GM18505 (cell line): ENCODE results near the gene CXCL9.
"Not testable (repeated sequence)": the region's sequence is repeated elsewhere in the genome, so short reads cannot be mapped to it uniquely, and the experiment has no call there.

Experiments
- ATAC-seq: cut with Tn5 transposase; IDR thresholded peaks from one replicate; pipeline ENCODE4 v1.9.1; 2021; ENCODE audit not compliant: unreplicated experiment
- POLR2A ChIP-seq: IDR thresholded peaks from 4 replicates; pipeline ENCODE4 v1.6.1; 2011; ENCODE audit warnings: borderline replicate concordance; ENCODE audit not compliant: insufficient read depth, insufficient read length; ENCODE audit errors: extremely low read depth

Gene CXCL9

DNA sequence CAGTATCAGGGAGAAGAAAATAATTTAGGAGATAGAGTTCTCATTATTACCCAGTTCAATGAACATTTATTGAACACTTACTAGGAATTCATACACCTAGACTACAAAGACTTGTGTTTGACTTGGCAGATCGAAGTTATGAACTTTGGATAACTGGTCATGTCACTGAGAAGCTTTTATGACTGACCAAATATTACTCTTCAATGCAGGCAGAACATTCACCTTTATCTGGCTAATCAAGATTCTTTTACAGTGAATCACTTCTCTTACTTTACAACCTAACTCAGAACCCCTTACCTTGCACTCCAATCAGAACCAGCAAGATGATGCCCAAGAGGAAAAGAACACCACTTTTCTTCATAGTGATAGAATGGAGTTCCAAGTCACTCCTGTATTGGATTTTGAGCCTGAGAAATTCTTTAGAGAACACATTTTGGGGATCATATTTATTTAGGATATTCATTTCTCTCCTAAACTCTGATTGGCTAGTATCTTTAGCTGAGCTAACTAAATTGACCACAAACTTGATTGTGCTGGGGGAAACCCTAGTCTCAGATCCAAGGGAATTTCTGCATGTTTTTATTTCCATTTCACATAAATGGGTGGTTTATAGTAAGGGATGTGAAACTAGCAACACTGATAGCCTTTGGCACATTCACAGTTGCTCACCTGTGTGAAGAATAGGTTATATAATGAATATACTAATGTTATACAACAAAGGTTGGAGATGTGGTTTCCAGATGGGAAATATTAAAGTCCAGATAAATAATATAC is at the start of gene CXCL9:
TSS of gene CXCL9 (minus strand) at position 421 of the 774 bp plus-strand sequence. CDS start at position 361, 60 bp downstream.
- ATAC-seq, result no peak
- no peak for TF ChIP-seq POLR2A

DNA sequence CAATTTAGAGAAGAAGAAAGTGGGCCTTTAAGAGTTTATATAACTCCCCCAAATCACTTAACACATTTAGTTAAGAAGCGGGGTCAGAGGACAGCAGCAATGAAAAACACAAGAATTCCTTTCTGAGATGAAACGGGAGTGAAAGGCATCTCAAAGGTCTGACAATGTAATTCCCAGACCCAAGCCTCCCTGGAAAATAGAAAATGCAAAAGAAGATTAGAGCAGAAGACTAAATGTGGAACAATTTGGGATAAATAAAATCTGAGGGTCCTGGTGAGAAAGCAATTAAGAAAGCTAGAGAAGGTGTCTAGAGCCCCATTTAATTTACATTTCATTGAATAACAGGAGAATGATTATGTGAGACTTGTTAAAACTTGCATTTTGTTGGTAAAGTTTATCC is 48.1 kb upstream of the CXCL9 start:
- no peak for TF ChIP-seq POLR2A
- no peak for ATAC-seq

DNA sequence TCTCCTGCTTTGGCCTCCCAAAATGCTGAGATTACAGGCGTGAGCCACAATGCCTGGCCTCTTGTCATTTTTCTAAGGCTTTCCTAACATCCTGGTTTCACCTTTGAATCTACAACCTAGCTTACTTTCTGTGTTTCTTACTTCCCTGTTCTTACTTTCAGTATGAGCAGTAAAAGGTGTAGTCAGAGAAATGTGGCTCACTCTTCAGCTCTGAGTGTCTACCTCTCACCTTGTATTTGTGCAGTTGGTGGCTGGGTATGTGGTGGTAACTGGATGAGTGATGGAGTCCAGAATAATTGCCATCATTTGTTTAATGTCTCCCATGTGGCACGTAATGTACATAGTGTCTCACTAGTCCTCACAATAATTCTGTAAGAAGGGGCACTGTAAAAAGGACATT is 47.7 kb upstream of the CXCL9 start:
- TF ChIP-seq POLR2A, result no peak
- ATAC-seq, result peak; percentile 97

DNA sequence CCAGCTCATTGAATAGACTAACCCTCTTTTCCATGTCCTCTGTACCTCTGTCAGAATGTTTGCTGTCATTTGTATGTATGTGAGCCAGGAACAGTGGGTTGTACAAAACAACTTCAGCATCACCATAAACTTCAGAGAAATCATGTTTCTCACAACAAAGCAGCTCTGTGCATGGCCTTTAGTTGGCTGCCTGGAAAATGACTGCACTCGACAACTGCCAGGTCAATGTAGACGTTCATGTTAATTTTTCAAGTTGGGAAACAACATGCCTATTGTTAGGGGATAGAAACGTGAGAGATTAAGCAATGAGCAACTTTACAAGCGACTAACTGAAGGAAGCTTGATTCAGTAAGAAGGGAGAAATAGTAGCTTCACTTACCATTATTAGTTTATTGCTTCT is 46.4 kb upstream of the CXCL9 start:
- no peak for ATAC-seq
- TF ChIP-seq POLR2A, result no peak

DNA sequence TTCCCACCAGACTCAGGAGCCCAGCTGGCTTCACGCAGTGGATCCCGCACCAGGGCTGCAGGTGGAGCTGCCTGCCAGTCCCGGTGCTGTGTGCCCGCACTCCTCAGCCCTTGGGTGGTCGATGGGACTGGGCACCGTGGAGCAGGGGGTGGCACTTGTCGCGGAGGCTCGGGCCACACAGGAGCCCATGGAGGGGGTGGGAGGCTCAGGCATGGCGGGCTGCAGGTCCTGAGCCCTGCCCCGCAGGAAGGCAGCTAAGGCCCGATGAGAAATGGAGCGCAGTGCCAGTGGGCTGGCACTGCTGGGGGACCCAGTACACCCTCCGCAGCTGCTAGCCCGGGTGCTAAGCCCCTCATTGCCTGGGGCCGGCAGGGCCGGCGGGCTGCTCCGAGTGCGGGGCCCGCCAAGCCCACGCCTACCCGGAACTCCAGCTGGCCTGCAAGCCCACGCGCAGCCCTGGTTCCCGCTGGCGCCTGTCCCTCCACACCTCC is 43.3 kb upstream of the CXCL9 start:
- ATAC-seq, result not testable (repeated sequence)

DNA sequence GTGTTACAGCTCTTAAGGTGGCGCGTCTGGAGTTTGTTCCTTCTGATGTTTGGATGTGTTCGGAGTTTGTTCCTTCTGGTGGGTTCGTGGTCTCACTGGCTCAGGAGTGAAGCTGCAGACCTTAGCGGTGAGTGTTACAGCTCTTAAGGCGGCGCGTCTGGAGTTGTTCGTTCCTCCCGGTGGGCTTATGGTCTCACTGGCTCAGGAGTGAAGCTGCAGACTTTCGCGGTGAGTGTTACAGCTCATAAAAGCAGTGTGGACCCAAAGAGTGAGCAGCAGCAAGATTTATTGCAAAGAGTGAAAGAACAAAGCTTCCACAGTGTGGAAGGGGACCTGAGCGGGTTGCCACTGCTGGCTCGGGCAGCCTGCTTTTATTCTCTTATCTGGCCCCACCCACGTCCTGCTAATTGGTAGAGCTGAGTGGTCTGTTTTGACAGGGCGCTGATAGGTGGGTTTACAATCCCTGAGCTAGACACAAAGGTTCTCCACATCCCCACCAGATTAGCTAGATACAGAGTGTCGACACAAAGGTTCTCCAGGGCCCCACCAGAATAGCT is 42.6 kb upstream of the CXCL9 start:
- not testable (repeated sequence) for ATAC-seq

DNA sequence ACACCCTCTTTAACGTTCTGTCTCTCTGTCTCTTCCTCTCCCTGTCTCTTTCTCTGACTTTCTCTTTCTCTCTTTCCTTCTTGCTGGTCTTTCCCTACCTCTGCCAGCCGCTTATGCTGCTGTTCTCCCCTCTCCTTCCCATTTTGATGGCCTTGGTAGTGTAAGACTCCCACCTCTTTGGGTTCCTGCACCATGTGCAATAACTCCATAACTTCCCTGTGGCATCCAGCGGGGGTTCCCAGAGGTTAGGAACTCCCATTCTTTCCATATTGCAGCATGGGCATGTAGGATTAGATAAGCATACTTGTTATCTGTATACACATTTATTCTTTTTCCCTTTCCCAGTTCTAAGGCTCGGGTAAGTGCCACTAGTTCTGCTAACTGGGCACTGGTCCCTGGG is 37.4 kb upstream of the CXCL9 start:
- ATAC-seq, result not testable (repeated sequence)

DNA sequence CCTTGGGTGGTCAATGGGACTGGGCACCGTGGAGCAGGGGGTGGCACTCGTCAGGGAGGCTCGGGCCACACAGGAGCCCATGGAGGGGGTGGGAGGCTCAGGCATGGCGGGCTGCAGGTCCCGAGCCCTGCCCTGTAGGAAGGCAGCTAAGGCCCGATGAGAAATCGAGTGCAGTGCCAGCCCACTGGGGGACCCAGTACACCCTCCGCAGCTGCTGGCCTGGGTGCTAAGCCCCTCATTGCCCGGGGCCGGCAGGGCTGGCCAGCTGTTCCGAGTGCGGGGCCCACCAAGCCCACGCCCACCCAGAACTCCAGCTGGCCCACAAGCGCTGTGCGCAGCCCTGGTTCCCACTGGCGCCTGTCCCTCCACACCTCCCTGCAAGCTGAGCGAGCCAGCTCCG is 36.0 kb upstream of the CXCL9 start:
- not testable (repeated sequence) for ATAC-seq

DNA sequence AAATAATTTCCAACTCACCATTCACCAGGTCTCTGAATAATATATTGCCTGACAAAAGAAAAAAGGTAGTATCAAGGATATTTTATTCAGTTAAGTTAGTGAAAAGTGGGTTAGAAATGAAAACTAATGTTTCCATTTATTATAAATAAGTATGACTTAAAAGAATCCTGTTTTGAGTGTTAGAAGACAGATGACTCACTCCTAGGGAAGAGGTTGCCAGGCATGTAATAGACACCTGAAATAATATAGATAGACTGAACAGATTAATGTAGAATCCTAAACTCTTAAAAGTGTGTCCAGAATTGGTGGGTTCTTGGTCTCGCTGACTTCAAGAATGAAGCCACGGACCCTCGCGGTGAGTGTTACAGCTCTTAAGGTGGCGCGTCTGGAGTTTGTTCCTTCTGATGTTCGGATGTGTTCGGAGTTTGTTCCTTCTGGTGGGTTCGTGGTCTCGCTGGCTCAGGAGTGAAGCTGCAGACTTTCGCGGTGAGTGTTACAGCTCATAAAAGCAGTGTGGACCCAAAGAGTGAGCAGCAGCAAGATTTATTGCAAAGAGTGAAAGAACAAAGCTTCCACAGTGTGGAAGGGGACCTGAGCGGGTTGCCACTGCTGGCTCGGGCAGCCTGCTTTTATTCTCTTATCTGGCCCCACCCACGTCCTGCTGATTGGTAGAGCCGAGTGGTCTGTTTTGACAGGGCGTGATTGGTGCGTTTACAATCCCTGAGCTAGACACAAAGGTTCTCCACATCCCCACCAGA is 35.1 kb upstream of the CXCL9 start:
- not testable (repeated sequence) for ATAC-seq

DNA sequence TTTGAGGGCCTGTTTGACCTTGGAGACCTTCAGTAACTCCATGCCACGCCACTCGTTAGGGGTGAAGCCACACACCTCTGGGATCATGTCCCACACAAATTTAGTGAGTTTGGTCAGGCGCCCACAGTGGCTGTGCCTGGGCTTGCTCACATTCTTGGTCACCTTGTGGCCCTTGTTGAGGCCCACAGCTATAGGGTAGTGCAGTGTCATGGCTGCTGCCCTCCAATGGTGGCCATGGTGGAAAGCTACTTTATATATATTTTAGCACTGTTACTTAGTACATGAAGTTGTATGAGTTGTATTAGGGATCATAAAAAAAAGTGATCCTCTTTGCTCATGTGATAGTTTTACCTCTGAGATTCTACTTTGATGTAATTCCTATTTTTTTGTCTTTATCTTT is 29.5 kb upstream of the CXCL9 start:
- ATAC-seq, result no peak
- no peak for TF ChIP-seq POLR2A

DNA sequence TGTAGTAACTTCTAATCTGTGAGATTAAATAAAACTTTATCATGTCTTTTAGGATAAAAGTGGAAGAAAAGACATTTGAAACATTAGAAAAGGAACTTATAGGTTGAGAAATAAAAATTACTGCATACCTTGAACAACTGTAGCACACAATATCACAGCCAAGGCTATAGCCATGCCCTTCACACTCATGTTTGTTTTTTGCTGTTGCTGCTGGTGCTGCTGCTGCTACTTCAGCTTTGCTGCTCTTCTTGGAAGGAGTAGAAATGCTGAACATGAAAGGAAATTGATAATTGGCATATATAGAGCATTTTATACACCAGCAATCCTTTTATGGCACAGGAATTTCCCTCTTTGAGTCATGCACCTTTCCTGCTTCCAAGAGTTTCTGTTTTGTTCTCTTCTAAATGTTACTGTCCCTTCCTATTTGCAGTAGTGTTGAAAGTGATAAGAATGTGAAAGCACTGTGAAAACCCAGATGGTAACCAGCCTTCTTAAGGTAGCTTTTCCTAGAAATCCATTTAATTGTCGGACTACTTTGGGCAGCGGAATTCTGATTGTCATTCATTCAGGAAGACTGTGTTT is 28.6 kb upstream of the CXCL9 start, which contains the start of gene CXCL11:
TSS of gene CXCL11 (minus strand) at position 272 of the 582 bp plus-strand sequence. CDS start at position 189, 83 bp downstream.
- ATAC-seq, result no peak
- TF ChIP-seq POLR2A, result no peak

DNA sequence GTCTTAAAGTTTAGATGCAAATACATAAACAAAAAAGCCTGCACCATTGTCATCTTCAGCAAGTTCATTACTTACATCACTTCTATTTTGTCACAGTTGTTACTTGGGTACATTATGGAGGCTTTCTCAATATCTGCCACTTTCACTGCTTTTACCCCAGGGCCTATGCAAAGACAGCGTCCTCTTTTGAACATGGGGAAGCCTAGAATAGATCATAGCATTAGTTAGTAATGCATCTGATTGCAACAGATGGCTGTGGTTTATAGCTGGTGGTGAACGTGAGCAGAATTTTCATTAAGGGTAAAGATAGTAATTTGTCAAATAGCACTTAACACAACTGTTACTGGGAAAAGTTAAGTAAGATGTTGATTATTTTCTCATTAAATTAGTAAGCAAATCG is 27.8 kb upstream of the CXCL9 start:
- no peak for TF ChIP-seq POLR2A
- ATAC-seq, result no peak

DNA sequence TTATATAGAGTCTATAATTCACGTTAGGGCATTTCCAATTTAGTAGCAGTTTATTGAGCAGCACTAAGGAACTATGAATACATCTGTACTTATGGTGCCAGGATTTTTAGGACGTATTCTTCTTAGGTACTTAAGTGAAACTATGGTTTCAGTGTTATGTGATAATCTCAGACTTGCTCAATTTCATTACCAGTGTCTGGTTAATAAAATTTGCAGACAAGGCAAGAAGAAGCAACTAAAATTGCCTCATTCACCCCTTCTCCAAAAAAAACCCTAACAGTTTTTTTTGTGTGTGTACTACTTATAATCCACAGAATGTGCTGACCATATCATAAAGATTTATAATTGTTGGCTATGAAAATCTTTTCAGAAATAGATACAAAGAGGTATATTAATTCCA is 22.0 kb upstream of the CXCL9 start:
- ATAC-seq, result no peak
- no peak for TF ChIP-seq POLR2A

DNA sequence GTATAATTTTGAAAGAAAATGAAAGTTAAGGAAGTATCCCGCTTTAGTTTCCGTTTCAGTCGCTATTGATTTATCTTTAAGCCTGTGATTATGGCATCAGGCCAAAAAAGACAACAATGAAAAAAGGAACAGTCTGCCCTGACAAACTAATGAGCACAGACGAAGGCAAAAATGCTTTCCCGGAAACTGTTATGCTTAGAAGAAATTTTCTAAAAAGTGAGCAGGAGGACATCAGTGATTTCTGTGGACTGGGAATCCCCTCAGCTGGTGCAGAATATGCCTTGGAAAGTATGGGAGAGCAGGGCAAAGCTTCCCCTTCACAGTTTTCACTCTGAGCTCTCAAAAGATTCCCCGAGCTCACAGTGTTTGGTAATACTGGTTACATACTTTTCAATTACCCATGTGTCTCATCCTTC is 21.0 kb upstream of the CXCL9 start:
- TF ChIP-seq POLR2A, result no peak
- no peak for ATAC-seq
